BLaER1 (cell line): Measurements from ENCODE around the gene GALNT13.

Source experiments
- H3K27ac ChIP-seq: shearing (Covaris generic); formaldehyde crosslinking; 2 replicates; pipeline ENCODE4 v1.8.1; 2022
- H3K27me3 ChIP-seq: shearing (Covaris generic); formaldehyde crosslinking; 2 replicates; pipeline ENCODE4 v1.8.1; 2022
- H3K36me3 ChIP-seq: shearing (Covaris generic); formaldehyde crosslinking; 2 replicates; pipeline ENCODE4 v1.8.1; 2022
- H3K4me1 ChIP-seq: shearing (Covaris generic); formaldehyde crosslinking; 2 replicates; pipeline ENCODE4 v1.8.1; 2022
- H3K4me2 ChIP-seq: shearing (Covaris generic); formaldehyde crosslinking; 2 replicates; pipeline ENCODE4 v1.8.1; 2022
- H3K4me3 ChIP-seq: shearing (Covaris generic); formaldehyde crosslinking; 2 replicates; pipeline ENCODE4 v1.8.1; 2022
- H3K9ac ChIP-seq: shearing (Covaris generic); formaldehyde crosslinking; 2 replicates; pipeline ENCODE4 v1.8.1; 2022
- H3K9me3 ChIP-seq: shearing (Covaris generic); formaldehyde crosslinking; 2 replicates; pipeline ENCODE4 v1.8.1; 2022
- H4K20me1 ChIP-seq: shearing (Covaris generic); formaldehyde crosslinking; 2 replicates; pipeline ENCODE4 v1.8.1; 2022
- Cebpa-rat ChIP-seq: shearing (Covaris generic); IDR thresholded peaks from 2 replicates; pipeline ENCODE4 v1.8.1; 2022

GALNT13 gene

DNA sequence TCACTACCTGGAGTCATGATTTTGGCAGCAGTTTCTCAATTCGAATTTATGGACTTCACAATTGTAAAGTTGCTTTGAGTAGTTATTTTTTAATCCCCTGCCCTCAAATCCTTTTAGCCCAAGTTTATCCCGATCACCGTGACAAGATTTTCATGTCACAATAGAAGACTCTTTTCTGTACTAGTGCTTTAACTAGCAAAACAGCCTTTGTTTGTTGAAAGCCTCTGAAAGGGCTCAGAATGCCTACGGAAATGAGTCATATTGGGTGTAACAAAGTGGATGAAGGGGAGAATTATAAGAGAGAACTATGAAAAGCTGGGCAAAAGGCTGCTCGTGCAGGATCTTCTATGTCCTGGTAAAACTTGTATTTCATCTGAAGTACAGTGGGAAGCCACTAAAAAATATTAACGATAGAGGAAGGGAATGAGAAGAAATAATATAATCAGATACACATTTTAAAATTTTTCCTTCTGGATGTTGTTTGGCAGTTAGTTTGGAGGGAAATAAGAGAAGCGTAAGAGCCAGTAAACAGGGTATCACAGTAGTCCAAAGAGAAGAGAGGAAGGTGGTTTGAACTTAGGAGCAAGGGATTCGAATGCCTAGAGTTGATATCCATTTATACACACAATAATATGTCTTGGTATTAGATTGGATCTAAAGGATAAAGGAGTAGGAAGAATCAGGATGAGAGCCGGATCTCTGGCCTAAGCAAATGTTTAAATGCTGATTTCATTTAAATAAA is 114.9 kb downstream of the GALNT13 start:
- H3K9me3 ChIP-seq, result no peaks in the 10 kb centered on the region
- H3K4me2 ChIP-seq, result no peak overlapping the region
- no peak overlapping the region for H3K9ac ChIP-seq
- no peaks in the 10 kb centered on the region for H3K36me3 ChIP-seq
- H4K20me1 ChIP-seq, result no peaks in the 10 kb centered on the region
- H3K27ac ChIP-seq, result no peak overlapping the region
- H3K4me3 ChIP-seq, result no peak overlapping the region
- no peaks in the 10 kb centered on the region for H3K4me1 ChIP-seq
- TF ChIP-seq Cebpa-rat, result no peak
- no peaks in the 10 kb centered on the region for H3K27me3 ChIP-seq

DNA sequence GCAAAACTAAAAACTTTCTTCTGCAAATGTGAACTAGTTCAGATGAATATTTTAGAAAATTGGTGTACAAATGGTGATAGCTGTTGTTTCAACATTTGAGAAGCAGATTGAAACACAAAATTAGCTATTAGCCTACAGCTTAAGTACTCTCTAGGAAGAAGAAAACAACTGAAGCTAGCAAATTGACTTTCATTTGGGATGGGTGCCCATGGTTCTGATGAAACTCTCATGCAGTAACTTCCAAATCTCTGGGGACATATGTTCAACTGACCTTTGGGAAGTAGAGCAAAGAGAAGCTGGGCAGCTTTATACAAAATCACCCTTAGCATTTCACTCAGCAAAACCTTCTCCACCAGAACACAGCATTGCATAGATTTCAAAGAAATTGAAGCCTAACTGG is 119.0 kb downstream of the GALNT13 start:
- Histone ChIP-seq H3K9ac (no peak overlapping the region), H3K27me3 (no peaks in the 10 kb centered on the region), H3K27ac (no peak overlapping the region), H3K4me3 (no peak overlapping the region), H4K20me1 (no peaks in the 10 kb centered on the region), H3K9me3 (no peaks in the 10 kb centered on the region), H3K4me1 (no peaks in the 10 kb centered on the region), H3K36me3 (no peaks in the 10 kb centered on the region), H3K4me2 (no peak overlapping the region)
- TF ChIP-seq Cebpa-rat, result no peak

DNA sequence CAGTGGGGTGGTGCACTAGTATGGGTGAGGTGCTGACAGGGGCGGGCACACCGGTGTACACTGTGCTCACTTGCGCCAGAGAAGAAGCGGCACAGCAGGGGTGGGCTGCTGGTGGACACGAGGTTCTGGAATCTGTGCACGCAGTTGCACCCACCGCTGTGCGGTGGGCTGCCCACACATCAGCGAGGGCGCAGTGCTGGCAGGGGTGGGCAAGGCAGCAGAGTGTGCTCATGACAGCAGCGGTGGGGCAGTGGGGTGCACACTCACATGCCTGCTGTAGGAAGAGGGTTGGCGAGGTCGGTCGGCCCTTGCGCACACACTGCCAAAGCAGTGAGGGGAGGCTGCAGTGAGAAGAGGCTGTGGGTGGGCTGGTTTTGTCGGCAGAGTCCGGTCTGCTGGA is 141.8 kb downstream of the GALNT13 start:
- H3K9me3 ChIP-seq, result peaks cover 18% of the 10 kb centered on the region; the same call in 1 of the 2 replicates
- no peaks in the 10 kb centered on the region for H3K36me3 ChIP-seq
- no peak overlapping the region for H3K4me2 ChIP-seq
- no peaks in the 10 kb centered on the region for H3K4me1 ChIP-seq
- H3K9ac ChIP-seq, result no peak overlapping the region
- H3K27me3 ChIP-seq, result no peaks in the 10 kb centered on the region
- TF ChIP-seq Cebpa-rat, result no peak
- H4K20me1 ChIP-seq, result no peaks in the 10 kb centered on the region
- no peak overlapping the region for H3K4me3 ChIP-seq
- H3K27ac ChIP-seq, result no peak overlapping the region

DNA sequence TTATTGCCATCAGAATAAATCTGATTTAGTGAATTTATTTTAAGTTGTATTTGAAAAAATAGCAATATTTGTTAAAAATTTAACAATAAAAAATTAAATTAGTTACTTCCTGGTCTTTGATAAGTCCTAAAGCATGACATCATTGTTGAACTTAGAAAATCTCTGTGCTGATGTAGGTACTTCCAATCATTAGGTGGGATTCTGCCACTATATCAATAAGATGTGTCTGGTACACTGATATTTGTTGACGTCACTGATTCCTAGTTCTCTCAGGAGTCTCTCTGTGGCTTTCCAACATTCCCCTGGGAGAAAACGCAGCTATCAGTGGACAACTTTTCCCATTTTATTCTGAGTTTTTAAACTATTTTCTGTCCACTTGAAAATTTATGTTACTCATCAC is 143.5 kb downstream of the GALNT13 start:
- Histone ChIP-seq H4K20me1 (no peaks in the 10 kb centered on the region), H3K27ac (no peak overlapping the region), H3K4me2 (no peak overlapping the region), H3K36me3 (no peaks in the 10 kb centered on the region), H3K4me1 (no peaks in the 10 kb centered on the region), H3K4me3 (no peak overlapping the region), H3K9me3 (peaks cover 5% of the 10 kb centered on the region; the same call in 1 of the 2 replicates), H3K27me3 (no peaks in the 10 kb centered on the region), H3K9ac (no peak overlapping the region)
- TF ChIP-seq Cebpa-rat, result no peak

DNA sequence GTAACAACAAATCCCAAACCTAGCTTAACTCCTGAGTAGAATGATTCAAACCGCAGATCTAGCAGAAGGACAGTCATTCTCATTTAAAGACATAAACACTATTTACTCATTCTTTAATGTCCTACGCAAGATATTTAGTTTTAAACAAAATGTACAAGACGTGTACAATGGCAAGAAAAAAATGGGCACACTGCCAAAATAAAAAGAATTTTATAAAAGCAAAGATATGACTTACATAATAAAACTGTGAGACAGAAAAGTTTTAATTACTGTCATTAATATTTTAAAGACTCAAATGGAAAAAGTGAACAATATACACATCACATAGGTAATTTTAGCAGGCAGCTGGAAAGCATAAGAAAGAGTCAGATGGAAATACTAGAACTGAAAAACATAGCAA is 157.8 kb downstream of the GALNT13 start:
- H4K20me1 ChIP-seq, result no peaks in the 10 kb centered on the region
- no peaks in the 10 kb centered on the region for H3K36me3 ChIP-seq
- no peak overlapping the region for H3K4me3 ChIP-seq
- no peak for TF ChIP-seq Cebpa-rat
- no peak overlapping the region for H3K9ac ChIP-seq
- H3K9me3 ChIP-seq, result no peaks in the 10 kb centered on the region
- H3K4me2 ChIP-seq, result no peak overlapping the region
- H3K27me3 ChIP-seq, result no peaks in the 10 kb centered on the region
- H3K4me1 ChIP-seq, result no peaks in the 10 kb centered on the region
- H3K27ac ChIP-seq, result no peak overlapping the region

- Histone ChIP-seq H4K20me1 (no peaks in the 10 kb centered on the region), H3K4me2 (no peak overlapping the region)
These were observed 160.5 kb downstream of the GALNT13 start for GRCh38 chr2:154032220-154032619.

DNA sequence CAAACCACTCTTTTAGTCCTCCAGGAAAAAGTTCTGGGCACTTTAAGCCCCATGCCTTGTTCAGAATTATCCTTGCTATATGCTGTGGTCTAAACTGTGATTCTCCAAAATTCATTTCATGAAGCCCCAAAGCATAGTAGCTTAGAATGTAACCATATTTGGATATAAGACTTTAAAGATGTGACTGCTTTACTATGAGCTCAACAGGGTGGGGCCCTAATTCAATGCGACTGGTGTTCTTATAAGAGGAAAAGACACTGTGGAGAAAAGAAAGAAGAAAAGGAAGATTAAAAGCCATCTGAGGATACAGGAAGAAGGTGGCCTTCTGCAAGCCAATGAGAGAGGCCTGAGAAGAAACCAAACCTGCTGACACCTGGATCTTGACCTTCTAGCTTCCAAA is 174.8 kb downstream of the GALNT13 start:
- no peak for TF ChIP-seq Cebpa-rat
- Histone ChIP-seq H4K20me1 (no peaks in the 10 kb centered on the region), H3K4me2 (no peak overlapping the region), H3K9ac (no peak overlapping the region), H3K36me3 (no peaks in the 10 kb centered on the region), H3K27me3 (no peaks in the 10 kb centered on the region), H3K27ac (no peak overlapping the region), H3K4me3 (no peak overlapping the region), H3K9me3 (no peaks in the 10 kb centered on the region), H3K4me1 (no peaks in the 10 kb centered on the region)

More at GRCh38 chr2:154032220-154032619, 160.5 kb downstream of the GALNT13 start:
- Histone ChIP-seq H3K9me3 (no peaks in the 10 kb centered on the region), H3K4me3 (no peak overlapping the region), H3K9ac (no peak overlapping the region), H3K27ac (no peak overlapping the region), H3K36me3 (no peaks in the 10 kb centered on the region), H3K4me1 (no peaks in the 10 kb centered on the region), H3K27me3 (no peaks in the 10 kb centered on the region)
- TF ChIP-seq Cebpa-rat, result no peak

DNA sequence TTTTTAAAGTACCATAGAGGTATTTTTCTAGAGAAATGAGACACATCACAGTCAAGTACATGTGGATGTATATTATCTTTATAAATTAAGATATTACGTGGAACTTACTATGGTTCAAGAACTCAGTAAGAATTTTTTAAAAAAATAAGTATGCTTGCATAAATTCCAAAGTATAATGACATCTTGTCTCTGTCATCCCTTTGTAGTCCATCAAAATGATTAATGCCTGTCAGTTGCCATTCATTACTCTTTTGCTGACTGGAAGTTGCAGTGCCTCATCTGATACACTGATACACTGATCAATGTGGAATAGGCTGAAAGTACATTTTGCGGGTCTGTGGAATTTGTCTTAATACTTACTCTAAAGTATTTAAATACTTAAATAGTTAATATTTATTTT is 177.2 kb downstream of the GALNT13 start:
- no peak overlapping the region for H3K4me3 ChIP-seq
- TF ChIP-seq Cebpa-rat, result no peak
- H3K4me1 ChIP-seq, result no peaks in the 10 kb centered on the region
- H3K27ac ChIP-seq, result no peak overlapping the region
- no peaks in the 10 kb centered on the region for H3K27me3 ChIP-seq
- H3K9ac ChIP-seq, result no peak overlapping the region
- H3K9me3 ChIP-seq, result no peaks in the 10 kb centered on the region
- no peak overlapping the region for H3K4me2 ChIP-seq
- H3K36me3 ChIP-seq, result no peaks in the 10 kb centered on the region
- H4K20me1 ChIP-seq, result no peaks in the 10 kb centered on the region

GRCh38 chr2:154049561-154049960 is 177.8 kb downstream of the GALNT13 start:
- H3K36me3 ChIP-seq, result no peaks in the 10 kb centered on the region
- no peaks in the 10 kb centered on the region for H3K4me1 ChIP-seq
- H3K4me3 ChIP-seq, result no peak overlapping the region
- H3K27me3 ChIP-seq, result no peaks in the 10 kb centered on the region
- no peak for TF ChIP-seq Cebpa-rat
- H3K9ac ChIP-seq, result no peak overlapping the region
- H4K20me1 ChIP-seq, result no peaks in the 10 kb centered on the region
- no peak overlapping the region for H3K27ac ChIP-seq
- no peak overlapping the region for H3K4me2 ChIP-seq
- H3K9me3 ChIP-seq, result no peaks in the 10 kb centered on the region

GRCh38 chr2:154067124-154067523 is 195.4 kb downstream of the GALNT13 start:
- Histone ChIP-seq H4K20me1 (no peaks in the 10 kb centered on the region), H3K4me3 (no peak overlapping the region), H3K4me1 (peaks cover 4% of the 10 kb centered on the region; the same call in 1 of the 2 replicates), H3K9me3 (0 out of 2 replicates have a peak, but pooled peaks cover 3% of the 10 kb centered on the region), H3K27ac (no peak overlapping the region), H3K36me3 (no peaks in the 10 kb centered on the region), H3K4me2 (no peak overlapping the region), H3K27me3 (no peaks in the 10 kb centered on the region), H3K9ac (no peak overlapping the region)
- no peak for TF ChIP-seq Cebpa-rat

GRCh38 chr2:154078926-154079325 is 207.2 kb downstream of the GALNT13 start:
- no peaks in the 10 kb centered on the region for H3K4me1 ChIP-seq
- TF ChIP-seq Cebpa-rat, result no peak
- H3K27me3 ChIP-seq, result no peaks in the 10 kb centered on the region
- no peak overlapping the region for H3K4me3 ChIP-seq
- H3K27ac ChIP-seq, result no peak overlapping the region
- no peak overlapping the region for H3K4me2 ChIP-seq
- no peaks in the 10 kb centered on the region for H4K20me1 ChIP-seq
- H3K36me3 ChIP-seq, result no peaks in the 10 kb centered on the region
- no peak overlapping the region for H3K9ac ChIP-seq
- no peaks in the 10 kb centered on the region for H3K9me3 ChIP-seq
